GM19035 (cell line): Measurements from ENCODE around the gene PANK4.
A peak's percentile ranks its signal among the peaks of the same experiment; 100 is the strongest.

Experiments
- ATAC-seq: cut with Tn5 transposase; IDR thresholded peaks from one replicate; pipeline ENCODE4 v1.9.1; 2021; ENCODE audit not compliant: unreplicated experiment

The PANK4 gene

DNA sequence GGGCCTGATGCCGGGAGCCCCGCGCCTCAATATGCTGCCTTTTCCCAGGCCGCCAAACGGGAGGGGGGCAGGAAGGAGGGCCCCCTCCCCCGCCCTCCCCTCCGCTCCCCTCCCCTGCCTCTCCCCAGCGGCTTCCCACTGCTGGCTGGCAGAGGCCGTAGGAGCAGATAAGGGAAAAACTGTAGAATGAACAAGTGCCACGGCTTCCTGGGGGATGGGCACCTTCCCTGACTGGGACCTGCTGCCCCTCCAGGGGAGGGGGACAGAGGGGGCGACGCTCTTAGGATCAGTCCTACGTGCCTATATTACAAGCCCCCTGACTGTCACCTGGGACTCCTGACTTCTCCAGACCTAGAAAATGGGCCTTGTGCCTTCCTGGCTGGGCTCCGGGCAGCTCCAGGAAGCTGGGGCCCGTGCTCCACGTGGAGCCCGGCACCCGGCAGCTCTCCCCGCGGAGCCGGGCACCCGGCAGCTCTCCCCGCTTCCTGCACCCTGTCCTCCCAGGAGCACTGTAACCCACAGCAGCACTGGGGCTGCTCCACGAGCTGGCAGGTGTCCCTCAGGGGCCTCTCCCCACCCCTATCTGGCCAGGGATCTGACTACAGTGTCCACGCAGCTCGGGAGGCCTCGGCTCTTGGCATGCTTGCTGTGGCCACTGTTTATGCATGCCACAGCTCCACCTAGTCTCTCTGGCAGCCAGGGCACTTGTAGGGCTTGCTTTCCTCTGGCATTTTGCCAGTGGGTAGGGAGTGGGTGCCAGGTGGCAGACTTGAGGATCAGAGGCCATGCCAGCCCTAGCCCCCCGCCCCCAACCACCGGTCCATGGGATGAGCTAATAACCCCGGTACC, 4.3 kb upstream of the PANK4 start:
- ATAC-seq: no peak

DNA sequence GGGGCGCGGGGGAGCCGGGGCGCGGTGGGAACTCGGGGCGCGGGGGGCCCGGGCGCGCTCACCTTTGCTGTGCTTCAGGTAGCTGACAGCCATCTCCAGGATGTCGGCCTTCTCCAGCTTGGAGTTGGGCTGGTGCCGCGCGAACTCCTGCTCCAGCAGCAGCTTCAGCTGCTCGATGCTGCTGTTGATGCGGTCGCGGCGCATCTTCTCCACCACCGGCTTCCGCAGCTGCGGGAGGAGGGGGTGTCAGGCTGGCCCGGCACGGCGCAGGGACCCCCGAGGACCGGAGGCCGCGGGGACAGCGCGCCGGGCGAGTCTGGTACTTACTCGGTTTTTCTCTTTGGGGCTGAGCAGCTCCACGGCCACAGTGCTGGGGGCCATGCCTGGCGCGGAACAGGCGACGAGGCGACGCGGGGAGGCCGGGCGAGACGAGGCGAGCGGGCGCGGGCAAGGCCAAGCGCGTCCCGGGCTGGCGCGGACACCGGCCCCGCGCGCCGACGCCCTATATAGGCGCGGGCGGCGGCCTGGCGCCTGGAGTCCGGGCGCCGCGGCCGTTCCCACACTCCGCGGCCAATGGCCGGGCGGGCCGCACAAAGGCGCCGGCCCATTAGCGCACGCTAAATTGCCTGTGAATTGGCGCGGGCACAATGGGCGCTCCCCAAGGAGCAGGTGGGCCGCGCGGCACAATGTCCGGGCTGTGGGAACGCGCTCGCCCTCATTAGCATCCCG, 3.6 kb upstream of the PANK4 start, which contains the start of gene HES5:
Gene HES5, minus strand, starts transcription at position 480 of the 729 bp plus-strand sequence. Its CDS starts 99 bp downstream, at position 381.
- ATAC-seq: no peak

DNA sequence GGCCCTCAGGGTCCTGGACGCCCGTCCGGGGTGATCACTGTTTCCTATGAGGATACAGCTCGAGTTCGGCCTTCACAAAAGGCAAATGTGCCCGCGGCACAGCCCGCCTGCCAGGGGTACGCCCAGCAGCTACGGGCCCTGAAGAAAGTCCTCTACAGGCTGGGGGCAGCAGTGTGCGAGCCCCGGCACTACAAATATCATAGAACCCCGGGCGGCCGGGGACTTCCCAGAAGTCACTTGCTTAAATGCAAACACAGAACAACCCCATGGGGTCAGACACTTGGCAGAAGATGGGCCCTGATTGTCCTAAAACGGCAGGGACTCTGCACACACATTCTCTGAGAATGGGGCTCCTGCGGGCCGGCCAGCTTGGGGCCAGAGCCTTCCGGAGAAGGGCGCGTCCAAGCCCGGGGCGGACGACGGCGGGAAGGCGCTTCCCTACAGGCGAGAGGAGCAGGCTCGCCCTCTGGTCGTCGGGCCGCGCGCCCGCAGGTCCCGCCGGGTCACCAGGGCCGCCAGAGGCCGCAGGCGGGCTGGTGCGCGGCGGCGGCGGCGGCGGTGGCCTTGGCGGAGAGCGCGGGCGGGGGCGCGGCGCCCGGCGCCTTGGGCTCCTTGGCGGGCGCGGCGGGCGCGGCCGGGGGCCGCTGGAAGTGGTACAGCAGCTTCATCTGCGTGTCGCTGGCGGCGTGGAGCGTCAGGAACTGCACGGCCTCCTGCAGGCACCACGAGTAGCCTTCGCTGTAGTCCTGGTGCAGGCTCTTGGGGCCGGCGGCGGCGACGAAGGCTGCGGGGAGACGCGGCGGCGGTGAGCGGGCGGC, 2.8 kb upstream of the PANK4 start:
- no peak for ATAC-seq

DNA sequence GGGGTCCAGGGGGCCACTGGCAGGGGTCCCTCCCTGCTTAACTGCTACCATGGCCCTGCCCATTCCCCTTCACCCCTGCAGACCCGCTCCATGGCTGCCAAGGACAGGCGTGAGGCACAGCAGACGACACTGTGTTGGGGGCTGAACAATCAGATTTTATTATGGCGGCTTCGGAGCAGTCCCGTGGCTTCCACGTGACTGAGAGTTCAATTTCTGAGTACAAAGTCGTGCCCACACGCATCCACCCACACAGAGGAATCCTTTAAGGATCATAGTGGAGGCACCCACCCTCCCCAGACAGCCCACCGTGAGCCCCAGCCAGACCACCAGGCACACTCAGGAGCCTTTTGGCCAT, 2.2 kb upstream of the PANK4 start:
- ATAC-seq: no peak

DNA sequence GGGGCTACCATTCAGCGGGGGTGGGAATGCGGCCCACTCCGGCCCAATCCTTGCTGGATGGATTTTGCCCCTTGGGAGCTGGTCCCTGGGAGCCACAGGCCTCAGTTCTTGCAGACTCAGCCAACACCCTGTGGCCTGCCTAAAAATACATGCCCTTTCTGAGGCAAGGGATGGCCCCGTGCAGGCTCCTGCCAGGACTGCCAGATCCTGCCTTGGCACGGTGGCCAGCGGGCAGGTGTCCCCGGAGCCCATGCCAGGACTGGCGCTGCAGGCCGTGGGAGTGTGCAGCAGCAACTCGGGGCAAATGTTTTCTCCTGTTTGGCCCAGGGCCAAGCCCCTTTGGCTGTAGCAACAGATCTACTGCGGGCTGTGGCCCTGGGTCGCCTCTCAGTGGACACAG, 1.6 kb upstream of the PANK4 start:
- ATAC-seq: no peak

DNA sequence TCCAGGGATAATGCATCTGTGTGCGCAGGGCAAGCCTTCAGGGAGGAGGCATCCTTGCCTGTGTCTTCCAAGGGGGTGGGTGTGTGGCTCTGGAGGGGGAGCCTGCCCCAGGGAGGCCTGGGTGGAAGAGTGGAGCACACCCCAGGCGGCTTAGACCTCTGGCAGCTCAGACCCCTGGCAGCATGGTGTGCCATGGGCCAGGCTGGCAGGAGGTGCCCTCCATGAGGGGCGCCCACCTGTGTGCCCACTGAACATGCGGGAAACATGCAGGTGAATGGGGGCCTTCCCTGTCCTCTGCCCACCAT, 1.1 kb upstream of the PANK4 start:
- no peak for ATAC-seq

DNA sequence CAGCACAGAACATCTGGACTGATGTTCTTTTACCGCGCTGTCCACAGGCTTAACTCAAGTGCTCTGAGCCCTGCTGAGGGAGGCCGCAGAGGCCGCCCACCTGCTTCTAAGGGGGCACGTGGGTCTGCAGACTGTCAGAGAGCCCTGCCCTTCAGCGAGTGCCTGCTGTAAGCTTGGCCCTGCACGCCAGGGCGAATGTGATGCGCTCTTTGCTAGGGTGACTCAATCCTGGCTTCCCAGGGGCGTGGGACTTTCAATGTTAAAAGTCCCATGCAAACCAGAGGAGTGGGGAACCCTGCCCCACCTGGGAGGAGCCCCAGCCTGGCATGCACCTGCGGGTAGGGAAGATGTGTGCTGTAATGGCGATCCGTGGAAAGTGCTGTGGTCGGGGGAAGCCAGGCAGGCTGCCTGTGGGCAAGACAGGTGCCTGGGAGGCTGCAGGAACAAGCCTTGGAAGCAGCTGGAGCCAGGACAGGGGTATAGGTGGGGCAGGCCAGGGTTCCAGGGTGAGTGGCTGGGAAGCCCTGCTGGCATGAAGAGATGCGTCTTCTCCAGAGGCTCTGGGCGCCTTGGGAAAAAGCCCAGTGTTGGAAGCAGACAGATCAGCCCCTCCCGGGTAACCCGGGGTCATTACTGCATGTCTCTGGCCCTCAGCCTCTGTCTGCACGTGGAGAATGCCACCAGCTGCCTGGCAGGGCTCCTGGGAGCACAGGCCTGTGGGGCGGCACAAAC, 594 bp upstream of the PANK4 start:
- peak; percentile 26 for ATAC-seq

DNA sequence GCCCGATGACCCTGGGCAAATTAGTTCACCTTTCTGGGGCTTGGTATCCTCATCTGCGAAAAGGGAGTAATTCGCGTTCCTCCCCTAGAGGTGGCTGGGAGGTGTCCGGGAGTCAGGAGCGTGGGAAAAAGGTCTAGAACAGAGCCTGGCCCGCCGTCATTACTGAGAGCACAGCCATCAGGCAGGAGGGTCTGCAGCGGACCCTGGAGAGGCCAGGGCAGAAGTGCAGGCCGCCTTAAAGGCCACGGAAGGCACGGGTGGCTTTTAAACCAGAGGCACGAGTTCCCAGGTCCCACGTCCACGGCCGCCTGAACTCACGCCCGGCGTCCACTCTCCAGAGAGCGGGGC, 850 bp downstream of the PANK4 start:
- no peak for ATAC-seq

DNA sequence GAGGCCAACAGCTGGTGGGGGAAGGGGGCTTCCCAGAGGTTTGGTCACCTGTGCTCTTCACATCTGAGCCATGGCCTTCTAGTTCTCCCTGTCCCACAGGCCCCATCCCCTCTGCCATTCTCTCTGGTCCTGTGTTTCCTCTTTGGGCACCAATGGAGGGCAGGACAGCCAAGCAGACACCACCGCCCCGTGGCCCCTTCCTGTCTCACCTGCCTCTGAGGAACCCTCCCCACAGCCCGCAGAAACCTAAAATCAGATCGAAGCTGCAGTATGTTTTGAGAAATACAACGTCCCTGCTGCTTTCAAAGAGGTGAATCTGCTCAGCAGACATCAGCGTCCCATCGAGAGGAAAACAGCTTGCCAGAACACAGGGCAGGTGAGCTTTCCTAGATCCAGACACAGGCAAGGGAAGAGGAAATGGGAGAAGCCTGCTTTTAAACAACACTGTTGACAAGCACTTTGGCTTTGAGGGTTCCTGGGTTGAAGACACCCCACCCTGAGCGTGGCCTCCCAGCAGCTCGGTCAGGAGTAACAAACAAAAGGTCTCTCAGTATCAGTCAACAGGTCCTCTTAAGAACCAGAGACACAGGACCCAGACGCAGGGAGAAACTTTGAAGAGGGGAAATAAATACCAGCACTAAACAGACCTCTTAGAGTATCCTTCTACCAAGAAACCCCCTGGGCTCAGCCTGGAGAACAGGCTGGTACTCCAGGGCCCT, 2.3 kb downstream of the PANK4 start:
- no peak for ATAC-seq

DNA sequence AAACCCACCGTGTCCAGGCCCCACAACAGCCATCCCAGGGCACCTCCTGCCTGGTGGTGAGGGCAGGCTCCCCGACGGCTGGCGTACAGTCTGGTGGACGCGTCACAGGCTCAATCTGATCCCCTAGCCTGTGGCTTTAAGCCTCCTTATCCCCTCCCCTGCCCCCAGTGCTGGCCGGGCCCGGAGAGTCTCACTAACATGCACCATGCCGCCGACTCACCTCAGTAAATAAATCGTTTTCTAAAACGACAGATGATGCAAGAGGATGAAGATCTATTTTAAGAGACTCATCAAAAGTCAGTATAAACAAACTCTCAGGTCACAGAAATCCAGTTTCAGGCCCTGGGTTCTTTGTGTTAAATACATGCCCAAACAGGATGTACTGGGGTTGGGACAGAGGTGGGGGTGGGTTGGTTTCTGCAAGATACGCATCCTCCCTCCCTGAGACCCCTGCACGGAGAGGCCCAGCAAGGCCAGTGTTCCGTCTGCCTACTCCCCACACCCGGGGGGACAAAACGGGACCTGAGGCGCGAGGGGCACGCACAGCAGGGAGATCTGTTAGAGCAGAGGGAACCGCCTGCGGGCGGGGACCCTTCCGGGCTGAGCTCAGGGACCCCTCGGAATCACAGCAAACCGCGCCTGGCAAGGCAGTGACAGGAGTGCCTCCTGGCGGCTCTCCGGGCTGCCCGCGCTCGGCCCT, 3.1 kb downstream of the PANK4 start:
- ATAC-seq: no peak

DNA sequence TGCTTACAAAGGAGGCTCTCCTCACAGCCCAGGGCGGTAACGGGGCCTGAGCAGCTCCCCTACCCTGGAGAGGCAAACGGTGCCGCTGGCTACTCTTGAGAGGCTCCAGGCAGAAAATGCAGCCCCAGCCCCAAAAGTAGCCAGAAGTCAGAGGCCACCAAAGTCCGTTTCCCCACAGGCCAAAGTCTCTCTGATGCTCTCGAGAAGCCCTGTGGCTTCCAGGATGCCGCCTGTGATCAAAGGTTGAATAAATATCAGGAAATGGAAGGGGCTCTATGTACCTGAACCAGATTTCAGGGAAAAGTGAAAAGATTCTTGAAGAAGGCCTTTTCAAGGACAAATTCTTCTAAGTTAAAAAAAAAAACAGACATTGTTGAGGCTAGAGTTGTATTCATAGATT, 4.2 kb downstream of the PANK4 start:
- ATAC-seq: no peak

DNA sequence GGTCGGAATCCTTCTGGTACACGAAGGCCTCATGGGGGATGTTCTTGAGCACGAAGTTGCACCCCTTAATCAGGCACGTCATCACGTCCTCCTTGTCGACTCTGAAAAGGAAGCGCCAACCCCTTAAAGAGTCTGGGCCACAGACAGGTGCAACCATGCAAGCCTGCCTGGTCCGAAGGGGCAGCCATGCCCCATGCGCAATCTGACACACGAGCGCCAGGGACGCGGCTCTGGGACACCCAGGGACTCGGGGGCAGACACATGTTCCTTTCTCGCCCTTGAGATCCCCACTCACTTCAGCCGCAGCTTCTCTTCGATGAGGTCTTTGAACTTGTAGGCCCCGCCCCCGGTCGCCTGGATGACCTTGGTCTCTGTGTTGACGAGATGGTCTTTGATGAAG, 5.6 kb downstream of the PANK4 start:
- ATAC-seq: no peak

DNA sequence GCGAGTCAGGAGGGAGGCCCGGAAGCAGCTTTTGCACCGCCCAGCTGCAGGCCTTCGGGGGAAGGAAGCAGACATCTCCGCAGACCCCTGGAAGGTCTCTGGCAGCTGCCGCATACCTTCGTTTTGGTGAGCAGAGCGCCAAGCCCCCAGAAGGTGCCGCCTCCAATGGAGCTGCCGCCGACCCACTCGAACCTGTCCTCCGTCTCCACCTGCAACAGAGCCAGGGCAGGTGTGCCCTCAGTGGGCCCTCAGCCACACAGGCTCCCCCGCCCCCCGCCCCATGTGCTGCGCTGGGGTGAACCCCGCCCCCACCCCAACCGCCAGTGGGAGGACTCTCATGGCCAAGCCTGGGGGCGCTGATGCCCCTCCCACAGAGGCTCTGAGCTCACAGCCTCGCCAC, 6.2 kb downstream of the PANK4 start:
- ATAC-seq: no peak

DNA sequence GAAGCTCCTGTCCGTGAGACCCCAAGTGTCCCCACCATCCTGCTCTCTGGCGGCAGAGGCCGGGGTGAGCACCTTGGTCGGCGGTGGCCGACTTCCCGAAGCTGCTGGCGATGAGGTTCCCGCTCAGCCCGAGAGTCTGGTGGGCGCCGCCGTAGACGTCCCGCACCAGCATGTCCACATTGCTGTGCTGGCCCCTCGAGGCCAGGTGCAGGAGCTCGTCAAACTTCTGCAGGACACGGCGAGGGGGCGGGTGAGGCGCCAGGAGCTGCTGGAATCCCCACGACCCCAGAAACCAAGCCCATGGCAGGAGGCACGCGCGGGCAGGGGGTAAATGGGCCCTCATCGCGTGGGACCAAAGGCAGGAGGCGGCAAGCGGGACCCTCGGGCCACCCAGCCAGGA, 6.7 kb downstream of the PANK4 start:
- no peak for ATAC-seq

DNA sequence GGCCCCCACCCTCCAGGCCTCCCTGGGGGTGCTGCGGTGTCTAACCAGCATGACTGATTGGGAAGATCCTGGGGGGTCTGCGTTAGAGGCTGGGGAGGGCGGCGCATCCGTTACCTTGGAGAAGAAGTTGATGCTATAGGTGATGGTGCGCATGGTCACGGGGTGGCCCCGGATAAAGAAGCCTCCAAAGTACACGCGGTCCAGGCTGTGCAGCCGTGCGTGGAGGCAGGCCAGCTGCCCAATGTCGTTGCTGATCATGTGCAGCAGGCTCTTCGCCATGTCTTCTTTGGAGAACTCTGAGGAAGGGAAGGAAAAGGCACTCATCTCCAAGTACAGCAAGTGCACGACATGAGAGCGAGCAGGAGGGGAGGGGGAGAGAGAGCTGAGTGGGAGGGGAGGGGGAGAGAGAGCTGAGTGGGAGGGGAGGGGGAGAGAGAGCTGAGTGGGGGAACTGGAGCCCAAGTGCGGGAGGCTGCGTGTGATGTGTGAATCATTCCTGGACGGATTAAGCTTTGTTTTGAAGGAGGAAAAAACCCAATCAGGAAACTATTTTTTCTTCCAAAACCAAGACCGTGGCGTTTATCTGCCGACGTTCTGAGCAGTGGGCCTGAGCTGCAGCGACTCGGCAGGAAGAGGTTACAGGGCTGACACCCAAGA, 7.2 kb downstream of the PANK4 start:
- no peak for ATAC-seq

DNA sequence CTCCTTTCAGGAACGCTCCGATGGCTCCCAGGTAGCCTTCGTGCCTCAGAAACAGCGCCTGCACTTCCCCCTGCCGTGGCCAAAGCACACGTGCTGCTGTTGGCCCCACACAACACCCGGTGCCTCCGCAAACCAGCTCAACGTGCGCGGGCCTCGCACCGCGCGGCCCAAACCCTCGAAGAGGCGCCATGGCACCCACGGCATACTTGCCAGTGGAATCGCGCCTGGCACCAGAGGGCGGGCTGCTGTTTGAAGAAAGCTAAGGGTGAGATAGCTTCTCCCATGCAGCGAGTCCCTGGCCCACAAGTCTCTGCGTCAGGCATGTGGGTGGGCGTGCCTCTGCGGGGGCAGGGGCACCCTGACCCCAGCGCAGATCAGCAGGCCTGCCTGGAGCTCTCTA, 7.9 kb downstream of the PANK4 start:
- no peak for ATAC-seq

DNA sequence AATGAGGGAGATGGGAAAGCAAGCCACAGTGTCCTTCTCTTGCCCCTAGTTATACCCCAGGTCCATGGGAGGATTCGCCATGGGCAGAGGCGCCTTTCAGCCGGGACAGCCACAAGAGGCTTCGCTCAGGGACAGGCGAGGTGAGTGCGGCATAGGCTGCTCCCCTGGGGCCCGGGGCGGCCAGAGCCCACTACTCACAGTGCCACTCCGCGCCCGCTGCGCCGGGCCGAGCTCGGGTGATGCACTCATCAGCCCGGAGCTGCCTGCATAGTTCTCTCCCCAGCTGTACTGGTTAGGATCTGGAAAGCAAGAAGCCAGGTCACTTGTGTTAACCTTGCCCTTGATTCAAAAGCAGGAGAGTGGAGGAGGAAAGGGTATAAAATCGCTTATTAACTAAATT, 8.4 kb downstream of the PANK4 start:
- ATAC-seq: no peak

DNA sequence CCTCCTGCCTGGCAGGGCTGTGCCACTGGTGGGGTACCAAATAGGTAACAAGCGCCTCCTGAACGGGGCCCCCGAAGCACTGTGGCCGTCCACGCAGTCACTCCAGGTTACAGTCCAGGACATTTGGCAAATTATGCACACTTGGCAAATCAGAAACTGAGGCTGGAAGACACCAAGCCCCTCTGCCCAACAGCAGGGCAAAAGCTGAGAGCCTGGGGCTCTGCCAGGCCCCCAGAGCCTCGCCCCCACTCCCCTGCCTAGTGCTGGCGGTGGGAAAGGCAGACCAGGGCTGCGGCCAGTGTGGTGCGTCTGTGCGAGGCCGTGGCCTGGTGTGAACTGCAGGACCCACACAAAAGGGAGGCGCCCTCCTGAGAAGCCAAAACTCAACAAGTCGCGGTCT, 9.4 kb downstream of the PANK4 start:
- no peak for ATAC-seq

DNA sequence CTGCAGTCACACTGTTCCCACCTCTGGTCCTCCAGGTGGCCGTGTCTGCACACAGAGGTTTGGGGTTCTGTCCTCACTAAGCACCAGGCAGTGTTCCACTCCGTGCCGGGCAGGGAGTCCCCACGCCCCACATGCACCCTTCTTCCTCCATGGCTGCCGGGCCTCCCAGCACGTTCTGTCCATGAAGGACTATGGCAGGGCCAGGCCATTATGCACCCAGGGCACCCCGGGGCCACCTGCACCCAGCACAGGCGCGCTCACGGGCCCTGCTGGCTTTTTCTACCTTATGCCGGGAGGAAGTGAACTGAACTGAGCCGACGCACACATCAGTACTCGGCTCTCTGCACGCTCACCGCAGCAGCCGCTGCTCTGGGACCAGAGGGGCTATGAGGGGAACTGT, 10.3 kb downstream of the PANK4 start:
- ATAC-seq: no peak

DNA sequence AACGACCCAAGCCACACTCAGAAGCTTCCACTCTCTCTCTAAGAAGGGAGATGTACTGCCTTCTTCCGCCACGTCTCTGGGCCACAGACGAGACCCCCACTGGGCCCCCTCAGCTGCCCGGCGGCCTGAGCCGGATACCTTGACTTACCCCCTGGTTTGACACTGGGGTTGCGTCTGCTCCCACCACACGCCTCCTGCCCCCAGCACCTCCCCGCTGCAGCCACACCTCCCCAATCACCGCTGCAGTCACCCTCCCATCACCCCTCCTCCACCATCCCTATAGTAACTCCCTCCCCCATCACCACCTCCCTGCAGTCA, 10.7 kb downstream of the PANK4 start:
- no peak for ATAC-seq
